ENCODE measurements around the gene ADTRP. TPM values are rescaled to one million over a fixed set of nuclear protein-coding genes. Genes with fewer than 3 reads are reported as not detected.

Gene ADTRP
- total and polyA plus RNA-seq, 2 of the 13 experiments (the other 11 are each of a cell fraction or from before 2014, with no cell fraction given): not detected

DNA sequence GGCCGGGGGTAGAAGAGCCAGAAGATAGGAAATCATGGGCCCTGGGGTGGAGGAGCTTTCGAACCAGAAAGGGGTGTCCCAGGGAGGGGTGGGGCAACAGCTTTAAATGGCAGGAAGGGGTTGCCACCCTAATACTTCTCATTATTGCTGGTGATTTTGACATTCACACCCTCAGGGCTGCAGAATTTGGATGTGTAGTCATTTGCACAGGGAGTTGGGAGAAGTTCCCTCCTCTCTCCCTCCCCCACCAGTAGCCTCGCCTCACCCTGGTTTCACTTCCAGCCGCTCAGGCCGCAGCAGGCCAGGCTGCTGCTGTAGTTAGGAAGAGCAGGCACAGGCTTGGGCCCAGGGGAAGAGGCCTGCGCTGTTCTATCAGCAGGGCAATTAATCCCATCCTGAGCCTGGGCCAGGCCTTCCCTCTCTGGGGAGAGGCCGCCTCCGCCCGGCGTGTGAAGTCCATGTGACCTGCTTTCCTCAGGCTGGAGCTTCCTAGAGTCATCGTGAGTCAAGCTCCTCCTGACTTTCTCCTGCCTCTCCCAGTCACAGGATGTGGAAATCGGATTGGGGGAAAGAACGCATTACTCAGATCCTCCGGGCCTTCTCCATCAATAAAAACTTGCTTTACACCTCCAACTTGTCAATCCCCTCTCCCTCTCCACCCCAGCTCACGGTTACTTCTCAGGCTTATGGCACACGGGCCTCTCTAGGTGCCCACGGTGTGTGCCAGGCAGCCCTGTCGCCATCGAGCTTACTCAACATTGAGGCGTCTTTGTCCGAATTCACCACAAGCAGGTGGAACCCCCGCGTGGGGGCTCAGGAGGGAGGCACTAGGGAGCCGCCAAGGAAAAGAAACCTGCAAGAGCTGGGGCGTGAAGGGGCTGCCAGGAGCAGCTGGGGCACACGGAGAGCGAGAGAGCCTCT, 7.8 kb downstream of the ADTRP start:
- DNase-seq (ENCODE audit: low spot score): no peak
- no peak overlapping the region for H3K9ac ChIP-seq (ENCODE audit: insufficient read depth, low read depth, low read length)
- BruUV-seq (replicated peaks): no TSS peak

More for the DNA sequence above, 7.8 kb downstream of the ADTRP start:
- Histone ChIP-seq H3K27me3 (ENCODE audit: control insufficient read depth in 1 of 2, insufficient read depth in 2 of 2, low read length in 2 of 2) (peaks cover 2 to 45% of the 10 kb centered on the region in 2 experiments; a peak in 4 of 5 replicates), H3K79me2 (ENCODE audit: insufficient read depth, low read length) (no peaks in the 10 kb centered on the region), H3K27ac (ENCODE audit: extremely low read length, insufficient read depth, low read length) (no peak overlapping the region), H3K4me3 (replicated peaks in 1 of 3; ENCODE audit: insufficient read depth in 1 of 3, low read depth in 2 of 3, low read length in 3 of 3) (no peak overlapping the region; a peak in 1 of 6 replicates), H3K4me2 (ENCODE audit: low read depth, low read length) (no peak overlapping the region; the same call in 1 of the 2 replicates), H3K4me1 (ENCODE audit: insufficient read depth, low read length) (no peaks in the 10 kb centered on the region), H3K36me3 (replicated peaks in 1 of 2; ENCODE audit: control insufficient read depth in 1 of 2, insufficient read depth in 2 of 2, low read length in 2 of 2) (no peaks in the 10 kb centered on the region), H4K20me1 (ENCODE audit: insufficient read depth, low read length) (no peaks in the 10 kb centered on the region), H2AFZ (ENCODE audit: low read length) (no peak overlapping the region), H3K9me3 (ENCODE audit: low read length) (no peaks in the 10 kb centered on the region)
- TF ChIP-seq, protein P1, sequence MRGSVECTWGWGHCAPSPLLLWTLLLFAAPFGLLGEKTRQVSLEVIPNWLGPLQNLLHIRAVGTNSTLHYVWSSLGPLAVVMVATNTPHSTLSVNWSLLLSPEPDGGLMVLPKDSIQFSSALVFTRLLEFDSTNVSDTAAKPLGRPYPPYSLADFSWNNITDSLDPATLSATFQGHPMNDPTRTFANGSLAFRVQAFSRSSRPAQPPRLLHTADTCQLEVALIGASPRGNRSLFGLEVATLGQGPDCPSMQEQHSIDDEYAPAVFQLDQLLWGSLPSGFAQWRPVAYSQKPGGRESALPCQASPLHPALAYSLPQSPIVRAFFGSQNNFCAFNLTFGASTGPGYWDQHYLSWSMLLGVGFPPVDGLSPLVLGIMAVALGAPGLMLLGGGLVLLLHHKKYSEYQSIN (CRISPR knock-in tag; IDR thresholded peaks at IDR 0.05; ENCODE audit: borderline replicate concordance): no peak
- TF ChIP-seq, protein P2, sequence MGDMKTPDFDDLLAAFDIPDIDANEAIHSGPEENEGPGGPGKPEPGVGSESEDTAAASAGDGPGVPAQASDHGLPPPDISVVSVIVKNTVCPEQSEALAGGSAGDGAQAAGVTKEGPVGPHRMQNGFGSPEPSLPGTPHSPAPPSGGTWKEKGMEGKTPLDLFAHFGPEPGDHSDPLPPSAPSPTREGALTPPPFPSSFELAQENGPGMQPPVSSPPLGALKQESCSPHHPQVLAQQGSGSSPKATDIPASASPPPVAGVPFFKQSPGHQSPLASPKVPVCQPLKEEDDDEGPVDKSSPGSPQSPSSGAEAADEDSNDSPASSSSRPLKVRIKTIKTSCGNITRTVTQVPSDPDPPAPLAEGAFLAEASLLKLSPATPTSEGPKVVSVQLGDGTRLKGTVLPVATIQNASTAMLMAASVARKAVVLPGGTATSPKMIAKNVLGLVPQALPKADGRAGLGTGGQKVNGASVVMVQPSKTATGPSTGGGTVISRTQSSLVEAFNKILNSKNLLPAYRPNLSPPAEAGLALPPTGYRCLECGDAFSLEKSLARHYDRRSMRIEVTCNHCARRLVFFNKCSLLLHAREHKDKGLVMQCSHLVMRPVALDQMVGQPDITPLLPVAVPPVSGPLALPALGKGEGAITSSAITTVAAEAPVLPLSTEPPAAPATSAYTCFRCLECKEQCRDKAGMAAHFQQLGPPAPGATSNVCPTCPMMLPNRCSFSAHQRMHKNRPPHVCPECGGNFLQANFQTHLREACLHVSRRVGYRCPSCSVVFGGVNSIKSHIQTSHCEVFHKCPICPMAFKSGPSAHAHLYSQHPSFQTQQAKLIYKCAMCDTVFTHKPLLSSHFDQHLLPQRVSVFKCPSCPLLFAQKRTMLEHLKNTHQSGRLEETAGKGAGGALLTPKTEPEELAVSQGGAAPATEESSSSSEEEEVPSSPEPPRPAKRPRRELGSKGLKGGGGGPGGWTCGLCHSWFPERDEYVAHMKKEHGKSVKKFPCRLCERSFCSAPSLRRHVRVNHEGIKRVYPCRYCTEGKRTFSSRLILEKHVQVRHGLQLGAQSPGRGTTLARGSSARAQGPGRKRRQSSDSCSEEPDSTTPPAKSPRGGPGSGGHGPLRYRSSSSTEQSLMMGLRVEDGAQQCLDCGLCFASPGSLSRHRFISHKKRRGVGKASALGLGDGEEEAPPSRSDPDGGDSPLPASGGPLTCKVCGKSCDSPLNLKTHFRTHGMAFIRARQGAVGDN (CRISPR knock-in tag; IDR thresholded peaks at IDR 0.05): peak; percentile 24
- no peak for TF ChIP-seq ZNF224 (CRISPR knock-in tag; IDR thresholded peaks at IDR 0.05)
- no peak for TF ChIP-seq ZNF629 (CRISPR knock-in tag; conservative IDR thresholded peaks at IDR 0.05)
- in situ Hi-C loops (cut with HindIII; ENCODE audit: extremely low pct_ligation_motif_present, low pct_unique_long_range_greater_than_20kb): no loop called here
- ChIA-PET POLR2A (no interaction called here), CTCF (ENCODE audit: low intra/inter-chr PET ratio, low total read pairs) (no interaction called here)
- WGBS (ENCODE audit: low lambda C conversion rate): 40% methylated on average over 27 of the region's 27 CpGs
- FAIRE-seq (no peak), ATAC-seq (peak; percentile 62)
- intact Hi-C loops (cut with micrococcal nuclease; ENCODE audit: unreplicated experiment): no loop called here

Measured in HepG2 (cell line).